ENCODE measurements around the gene SBF2.
"Not testable (repeated sequence)": the region's sequence is repeated elsewhere in the genome, so short reads cannot be mapped to it uniquely, and the experiment has no call there.

SBF2 gene

DNA sequence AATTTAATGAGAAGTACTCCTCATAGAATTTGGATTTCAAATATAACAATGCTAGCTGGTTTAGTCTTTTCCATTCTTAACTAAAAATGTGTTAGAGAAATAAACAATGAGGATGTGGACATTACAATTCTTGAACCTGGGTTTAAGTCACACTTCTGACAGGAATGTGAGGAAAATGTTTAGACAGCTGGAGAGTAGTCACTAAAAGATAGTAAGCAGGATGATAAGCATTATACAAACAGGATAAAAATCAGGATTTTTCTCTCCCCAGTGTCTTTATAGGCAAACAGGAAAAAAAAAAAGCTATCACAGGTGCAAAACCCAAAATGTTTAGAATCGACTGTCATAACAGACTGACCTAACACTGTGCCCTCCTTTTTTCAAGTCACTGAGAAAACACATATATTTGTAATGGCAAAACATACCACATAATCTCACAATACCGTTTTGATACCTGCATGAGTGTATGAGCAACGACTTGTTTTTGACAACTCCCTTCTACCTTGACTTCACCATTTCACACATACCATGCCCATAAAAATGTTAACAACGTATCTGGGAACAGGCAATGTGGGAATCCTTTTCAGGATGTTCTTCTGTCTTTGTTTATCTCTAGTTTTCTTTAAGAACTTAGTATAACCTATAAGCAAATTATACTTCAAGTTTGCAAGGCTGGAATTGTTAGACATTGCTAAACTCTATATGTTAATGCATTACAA lies 242.0 kb downstream of the SBF2 start:
- no peak for DNase-seq
- in situ Hi-C loops (cut with HindIII; ENCODE audit: low pct_ligation_motif_present, low pct_unique_long_range_greater_than_20kb, low sequenced_read_pairs): no loop called here

DNA sequence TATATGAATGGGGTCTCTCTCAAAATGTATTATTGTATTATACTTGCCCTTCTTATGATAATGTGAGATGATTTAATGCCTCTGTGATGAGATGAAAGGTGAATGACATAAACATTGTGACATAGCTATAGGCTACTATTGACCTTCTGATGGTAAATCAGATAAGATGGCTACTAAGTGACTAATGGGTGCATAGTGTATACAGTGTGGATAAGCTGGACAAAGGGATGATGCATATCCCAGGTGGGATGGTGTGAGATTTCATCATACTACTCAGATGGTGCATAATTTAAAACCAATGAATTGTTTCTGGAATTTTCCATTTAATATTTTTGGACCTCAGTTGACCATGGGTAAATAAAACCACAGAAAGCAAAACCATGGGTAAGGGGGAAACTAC lies 243.5 kb downstream of the SBF2 start:
- no peak for DNase-seq

DNA sequence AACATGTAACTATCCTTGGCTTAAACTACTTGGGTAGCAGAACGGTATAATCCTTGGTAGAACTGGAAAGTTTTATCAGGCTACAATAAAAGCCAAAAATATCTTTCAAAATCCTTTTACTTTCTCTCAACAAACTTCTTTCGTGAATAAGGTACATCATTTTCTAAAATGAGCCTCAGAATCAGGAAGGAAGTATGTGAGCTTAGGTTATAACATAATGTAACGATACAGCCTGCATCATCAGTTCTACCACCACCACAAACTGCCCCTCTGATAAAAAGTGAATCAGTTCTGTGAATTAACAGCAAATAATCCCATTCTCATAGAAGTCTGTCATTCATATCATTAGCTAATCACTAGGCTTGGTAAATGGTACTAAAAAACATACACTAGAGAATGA lies 244.3 kb downstream of the SBF2 start:
- in situ Hi-C loops (cut with HindIII; ENCODE audit: low pct_ligation_motif_present, low pct_unique_long_range_greater_than_20kb, low sequenced_read_pairs): no loop called here
- DNase-seq: no peak

More for the DNA sequence above, 243.5 kb downstream of the SBF2 start:
- in situ Hi-C loops (cut with HindIII; ENCODE audit: low pct_ligation_motif_present, low pct_unique_long_range_greater_than_20kb, low sequenced_read_pairs): no loop called here

DNA sequence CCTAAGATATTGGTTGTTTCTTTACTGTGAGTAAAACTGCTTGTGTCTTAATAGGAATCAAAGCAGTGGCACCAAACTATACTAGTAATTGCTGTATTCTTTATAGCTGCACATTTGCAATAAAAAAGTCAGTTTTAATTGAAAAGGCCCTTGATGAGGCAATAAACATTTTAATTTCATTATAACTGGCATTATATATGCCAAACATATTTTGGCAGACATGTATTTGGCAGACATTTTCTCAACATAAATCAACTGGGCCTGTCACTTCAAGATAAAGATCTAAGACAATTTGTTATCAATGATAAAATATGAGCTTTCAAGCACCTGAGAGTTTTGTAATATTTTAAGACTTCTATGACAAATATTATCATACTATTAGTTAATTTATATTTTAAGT lies 245.7 kb downstream of the SBF2 start:
- no peak for DNase-seq
- in situ Hi-C loops (cut with HindIII; ENCODE audit: low pct_ligation_motif_present, low pct_unique_long_range_greater_than_20kb, low sequenced_read_pairs): no loop called here

DNA sequence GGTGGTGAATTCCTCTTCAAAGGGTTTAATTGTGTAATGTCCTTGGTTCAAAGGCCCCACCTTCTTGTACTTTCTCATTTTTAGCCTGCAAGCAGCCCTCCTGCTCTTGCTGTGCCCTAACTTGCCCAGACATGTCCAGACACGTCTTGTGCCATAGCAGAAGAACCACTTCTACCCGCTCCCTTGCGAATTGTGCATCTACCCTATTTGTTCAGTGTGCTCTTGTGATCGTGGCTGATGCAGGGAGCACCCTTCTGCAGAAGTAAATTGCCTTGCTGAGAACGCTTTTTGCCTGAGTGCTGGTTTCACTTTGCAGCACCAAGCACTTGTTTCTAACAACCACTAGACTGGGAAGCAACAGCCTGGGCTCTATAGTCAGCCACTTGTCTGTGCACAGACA lies 249.4 kb downstream of the SBF2 start:
- in situ Hi-C loops (cut with HindIII; ENCODE audit: low pct_ligation_motif_present, low pct_unique_long_range_greater_than_20kb, low sequenced_read_pairs): no loop called here
- DNase-seq: peak; percentile 19

DNA sequence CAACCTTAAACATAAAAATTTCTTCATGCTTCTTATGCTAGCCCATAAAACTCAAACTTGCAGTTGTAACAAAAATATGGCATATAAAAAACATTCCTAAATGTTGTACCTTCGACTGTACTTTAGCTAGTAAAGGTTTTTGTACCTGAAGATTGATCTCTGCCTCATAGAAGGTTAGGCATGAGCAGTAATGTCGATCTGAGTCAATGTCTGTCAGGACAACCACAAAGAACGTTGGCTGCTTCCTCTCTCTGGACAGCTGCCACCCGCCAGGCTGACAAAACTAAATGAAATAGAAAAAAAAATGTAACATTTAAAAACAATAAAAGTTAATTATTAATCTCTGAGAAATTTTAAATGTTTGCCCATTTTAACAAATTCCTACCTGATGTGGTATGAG lies 251.3 kb downstream of the SBF2 start:
- no peak for DNase-seq
- in situ Hi-C loops (cut with HindIII; ENCODE audit: low pct_ligation_motif_present, low pct_unique_long_range_greater_than_20kb, low sequenced_read_pairs): no loop called here

DNA sequence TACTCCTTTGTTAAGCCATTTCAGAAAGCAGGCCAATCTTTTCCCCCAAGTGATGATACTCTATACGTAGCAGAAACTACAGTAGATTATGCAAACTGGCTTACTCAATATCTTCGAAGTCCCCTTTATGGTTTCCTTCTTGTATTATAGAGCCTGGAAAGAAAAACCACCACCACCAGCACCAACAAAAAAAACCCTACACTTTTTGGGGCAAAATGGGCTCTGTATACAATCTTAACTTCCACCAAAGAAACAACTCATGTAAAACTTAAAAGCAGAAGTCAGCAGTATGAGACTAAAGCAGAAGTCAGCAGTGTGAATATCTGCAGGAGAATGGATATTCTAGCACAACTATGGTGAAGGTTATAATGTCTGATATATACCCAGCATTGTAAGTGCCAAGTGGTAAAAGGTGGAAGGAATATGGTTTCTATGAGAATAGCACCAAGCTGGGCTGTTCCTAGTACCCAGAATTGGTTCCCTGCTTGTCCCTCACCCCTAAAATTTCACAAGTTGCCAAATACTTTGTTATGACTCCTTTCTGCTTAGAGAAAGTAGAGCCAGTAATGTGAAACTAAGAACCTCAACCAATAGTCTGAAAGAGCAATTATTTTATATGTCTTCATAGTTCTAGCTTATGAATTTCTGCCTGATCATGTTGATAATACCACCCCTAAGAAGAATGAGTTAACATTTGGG lies 252.1 kb downstream of the SBF2 start:
- DNase-seq: no peak
- in situ Hi-C loops (cut with HindIII; ENCODE audit: low pct_ligation_motif_present, low pct_unique_long_range_greater_than_20kb, low sequenced_read_pairs): no loop called here

DNA sequence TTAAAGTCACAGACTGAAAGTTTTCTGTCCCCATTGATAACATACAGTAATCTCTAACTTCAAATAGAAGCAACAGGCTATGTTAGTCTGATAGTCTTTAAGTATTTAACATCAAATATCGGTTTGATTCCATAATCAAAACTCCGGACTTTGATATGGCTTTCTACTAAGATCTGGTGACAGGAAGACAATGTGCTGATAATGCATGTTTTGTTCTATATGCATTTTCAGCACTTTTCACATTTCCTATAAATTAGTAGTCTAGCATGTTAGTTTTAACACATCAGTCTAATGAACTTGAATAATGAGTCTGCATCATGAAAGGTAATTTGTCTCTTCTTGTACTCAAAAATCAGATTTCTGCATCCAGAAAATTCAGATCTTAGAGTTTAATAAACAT lies 252.7 kb downstream of the SBF2 start:
- DNase-seq: no peak
- in situ Hi-C loops (cut with HindIII; ENCODE audit: low pct_ligation_motif_present, low pct_unique_long_range_greater_than_20kb, low sequenced_read_pairs): no loop called here

DNA sequence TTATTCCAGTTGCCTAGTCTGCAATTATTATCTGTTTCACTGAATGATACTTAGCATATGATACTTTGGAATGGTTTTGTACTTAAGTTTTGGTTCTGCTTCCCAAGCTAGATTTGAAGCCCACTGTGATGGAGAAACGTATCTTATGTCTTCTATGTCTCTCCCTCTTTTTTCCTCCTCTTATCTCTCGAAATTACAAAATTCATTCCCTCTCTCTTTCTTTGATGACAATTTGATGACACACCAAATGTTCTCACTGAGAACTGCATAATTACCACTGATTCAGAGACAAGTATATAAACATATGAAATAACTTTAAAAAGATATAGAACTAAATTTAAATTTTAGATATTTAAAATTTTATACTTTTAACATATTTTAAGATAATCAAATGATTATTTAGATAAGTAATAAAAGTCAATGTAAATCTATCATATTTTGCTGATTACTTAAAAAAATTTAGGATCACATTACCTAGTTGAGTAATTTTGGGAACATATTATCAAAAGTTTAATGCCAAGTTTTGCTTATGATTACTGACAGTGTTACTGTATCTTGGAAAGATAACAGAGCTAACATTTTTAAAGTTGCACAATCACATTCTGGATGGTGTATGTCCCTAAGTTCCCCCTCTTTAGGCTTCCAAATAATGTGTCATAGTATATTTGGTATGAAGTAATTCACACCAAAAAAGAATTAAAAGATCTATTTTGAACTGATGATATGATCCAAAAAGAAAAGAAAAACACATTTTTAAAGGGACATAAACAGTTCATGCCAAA lies 255.3 kb downstream of the SBF2 start:
- no peak for DNase-seq
- in situ Hi-C loops (cut with HindIII; ENCODE audit: low pct_ligation_motif_present, low pct_unique_long_range_greater_than_20kb, low sequenced_read_pairs): no loop called here

DNA sequence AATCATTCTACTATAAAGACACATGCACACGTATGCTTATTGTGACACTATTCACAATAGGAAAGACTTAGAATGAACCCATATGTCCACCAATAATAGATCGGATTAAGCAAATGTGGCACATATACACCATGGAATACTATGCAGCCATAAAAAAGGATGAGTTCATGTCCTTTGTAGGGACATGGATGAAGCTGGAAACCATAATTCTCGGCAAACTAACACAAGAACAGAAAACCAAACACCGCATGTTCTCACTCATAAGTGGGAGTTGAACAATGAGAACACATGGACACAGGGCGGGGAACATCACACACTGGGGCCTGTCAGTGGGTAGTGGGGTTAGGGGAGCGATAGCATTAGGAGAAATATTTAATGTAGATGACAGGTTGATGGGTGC lies 258.1 kb downstream of the SBF2 start:
- DNase-seq; in situ Hi-C loops (cut with HindIII; ENCODE audit: low pct_ligation_motif_present, low pct_unique_long_range_greater_than_20kb, low sequenced_read_pairs): not testable (repeated sequence)

DNA sequence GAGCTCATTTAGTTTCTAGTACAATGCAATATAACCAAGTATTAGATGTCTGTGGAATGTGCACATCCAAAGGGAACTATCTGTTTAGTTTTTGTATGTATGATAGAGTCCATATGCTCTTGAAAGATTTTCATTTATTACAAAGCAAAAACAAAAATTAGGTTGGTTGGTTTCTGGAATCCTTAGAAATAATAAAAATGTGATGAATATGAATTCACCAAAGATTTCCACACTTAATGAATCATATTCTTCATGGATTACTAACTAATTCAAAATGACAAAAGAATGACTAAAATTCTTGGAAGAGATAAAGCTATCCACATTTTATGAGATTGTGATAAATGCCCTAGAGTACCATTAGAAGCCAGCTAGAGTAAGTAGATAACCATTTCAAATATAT lies 261.1 kb downstream of the SBF2 start:
- in situ Hi-C loops (cut with HindIII; ENCODE audit: low pct_ligation_motif_present, low pct_unique_long_range_greater_than_20kb, low sequenced_read_pairs): no loop called here

DNA sequence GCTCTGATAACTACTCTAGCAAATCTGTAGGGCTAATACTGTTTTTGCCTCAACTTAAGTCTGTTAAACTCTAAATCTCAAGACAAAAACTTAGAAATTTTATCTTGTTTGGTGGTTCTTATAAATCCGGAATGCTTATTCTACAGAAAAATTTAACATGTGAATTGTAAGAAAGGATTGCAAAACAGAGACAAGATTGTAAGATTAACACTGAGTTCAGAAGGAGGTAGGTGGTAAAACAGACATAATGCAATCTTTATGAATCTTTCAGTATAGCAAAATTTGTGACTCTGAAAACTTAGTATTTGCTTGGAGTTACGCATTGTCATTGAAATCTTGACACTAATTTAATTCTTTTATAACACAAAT lies 263.9 kb downstream of the SBF2 start:
- in situ Hi-C loops (cut with HindIII; ENCODE audit: low pct_ligation_motif_present, low pct_unique_long_range_greater_than_20kb, low sequenced_read_pairs): no loop called here
- DNase-seq: no peak

More for the DNA sequence above, 261.1 kb downstream of the SBF2 start:
- no peak for DNase-seq

DNA sequence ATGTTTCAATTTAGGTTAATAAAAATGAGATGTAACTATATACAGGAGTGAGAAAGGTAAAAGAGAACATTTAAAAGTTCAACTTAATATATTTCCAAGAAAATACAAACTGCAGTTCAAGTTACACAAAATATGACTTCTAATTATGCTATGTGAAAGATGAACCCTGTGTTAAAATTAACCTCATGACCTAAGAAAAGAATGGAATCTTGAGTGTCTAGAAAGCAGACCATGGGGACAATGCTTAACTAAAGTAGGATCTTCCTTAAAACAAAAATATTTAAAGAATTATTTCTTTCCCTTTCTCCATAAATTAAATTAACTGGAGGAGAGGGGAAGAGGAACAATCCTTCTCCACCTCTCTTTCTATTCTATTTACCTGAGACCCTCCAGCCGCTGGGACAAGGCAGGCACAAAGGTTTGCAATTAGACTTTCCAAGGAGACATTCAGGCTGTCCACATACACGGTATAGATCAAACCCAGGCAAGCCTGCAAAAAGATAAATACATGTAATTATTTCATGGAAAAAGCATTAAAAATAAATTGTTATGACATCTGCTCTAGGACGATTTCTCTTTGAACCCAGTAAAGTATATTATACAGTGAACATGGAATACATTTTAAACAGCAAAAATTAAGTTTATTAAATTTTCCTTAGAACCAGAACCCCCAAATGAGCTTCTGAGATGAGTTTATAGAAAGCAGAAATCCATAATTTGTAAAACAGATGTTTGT lies 264.5 kb downstream of the SBF2 start:
- DNase-seq: no peak

DNA sequence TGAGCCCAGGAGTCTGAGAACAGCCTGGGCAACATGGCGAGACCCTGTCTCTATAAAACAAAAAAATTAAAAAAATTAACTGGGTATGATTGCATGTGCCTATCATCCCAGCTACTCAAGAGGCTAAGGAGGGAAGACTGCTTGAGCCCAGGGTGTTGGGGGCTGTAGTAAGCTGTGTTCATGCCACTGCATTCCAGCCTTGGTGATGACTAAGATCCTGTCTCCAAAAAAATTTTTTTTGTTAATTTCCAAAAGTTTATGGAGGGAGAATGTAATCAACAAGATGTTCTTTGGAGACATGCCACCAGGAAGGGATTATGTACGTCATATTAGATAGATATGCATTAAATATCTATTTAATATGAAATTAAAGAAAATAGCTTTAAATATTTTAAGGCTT lies 267.5 kb downstream of the SBF2 start:
- in situ Hi-C loops (cut with HindIII; ENCODE audit: low pct_ligation_motif_present, low pct_unique_long_range_greater_than_20kb, low sequenced_read_pairs): no loop called here
- no peak for DNase-seq

More for the DNA sequence above, 264.5 kb downstream of the SBF2 start:
- in situ Hi-C loops (cut with HindIII; ENCODE audit: low pct_ligation_motif_present, low pct_unique_long_range_greater_than_20kb, low sequenced_read_pairs): no loop called here

DNA sequence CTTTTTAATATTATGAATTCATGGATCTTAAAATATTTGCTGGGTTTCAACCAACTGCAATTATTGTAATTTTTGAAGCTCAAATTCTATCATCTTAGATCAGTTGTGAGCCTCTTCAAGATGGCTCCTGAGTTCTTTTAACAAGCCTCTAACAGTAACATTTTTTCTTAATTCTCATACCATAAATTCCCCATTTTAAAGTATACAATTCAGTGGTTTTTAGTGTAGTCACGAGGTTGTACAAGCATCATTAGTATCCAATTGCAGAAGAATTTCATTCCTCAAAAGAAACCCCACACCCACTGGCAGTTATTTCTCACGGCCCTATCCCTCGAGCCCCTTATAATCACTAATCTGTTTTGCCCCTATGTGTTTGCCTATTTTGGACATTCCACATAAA lies 270.8 kb downstream of the SBF2 start:
- in situ Hi-C loops (cut with HindIII; ENCODE audit: low pct_ligation_motif_present, low pct_unique_long_range_greater_than_20kb, low sequenced_read_pairs): no loop called here
- DNase-seq: no peak

DNA sequence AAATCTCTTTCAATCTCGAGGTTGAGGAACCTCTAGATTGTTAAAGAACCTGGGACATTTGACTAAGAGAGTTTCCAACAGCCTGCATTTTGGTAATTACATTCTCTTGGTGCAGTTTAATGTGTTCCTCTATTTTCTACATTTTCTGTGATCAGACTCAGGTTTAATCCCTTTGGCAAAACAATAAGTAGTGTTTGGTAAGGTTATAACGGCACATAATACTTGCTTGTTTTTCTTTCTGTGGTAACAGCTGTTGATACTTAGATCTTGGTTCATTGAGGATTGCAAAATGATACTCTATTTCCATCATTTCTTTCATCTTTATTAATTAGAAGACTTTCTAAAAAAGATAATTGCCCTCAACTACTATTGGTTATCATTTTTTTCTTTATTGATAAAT lies 271.3 kb downstream of the SBF2 start:
- in situ Hi-C loops (cut with HindIII; ENCODE audit: low pct_ligation_motif_present, low pct_unique_long_range_greater_than_20kb, low sequenced_read_pairs): no loop called here

DNA sequence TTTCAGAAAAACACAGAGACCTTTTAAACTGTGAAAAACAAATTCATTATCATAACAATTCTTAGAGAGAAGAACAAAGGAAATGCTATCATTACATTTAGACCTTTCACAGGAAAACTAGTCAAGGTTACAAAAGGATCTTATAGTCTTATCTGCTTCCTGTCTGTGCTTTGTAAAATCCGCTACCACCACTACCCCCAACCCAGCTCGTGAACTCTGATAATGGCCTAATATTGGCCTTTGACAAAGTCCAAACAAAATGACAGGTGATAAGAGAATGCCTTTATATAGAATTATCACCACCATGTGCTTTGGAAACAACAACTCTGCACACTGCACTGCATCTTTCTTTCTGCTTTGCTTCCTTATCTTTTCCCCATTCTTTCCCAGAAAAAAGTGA lies 272.5 kb downstream of the SBF2 start:
- DNase-seq: no peak
- in situ Hi-C loops (cut with HindIII; ENCODE audit: low pct_ligation_motif_present, low pct_unique_long_range_greater_than_20kb, low sequenced_read_pairs): no loop called here

More for the DNA sequence above, 271.3 kb downstream of the SBF2 start:
- DNase-seq: no peak

DNA sequence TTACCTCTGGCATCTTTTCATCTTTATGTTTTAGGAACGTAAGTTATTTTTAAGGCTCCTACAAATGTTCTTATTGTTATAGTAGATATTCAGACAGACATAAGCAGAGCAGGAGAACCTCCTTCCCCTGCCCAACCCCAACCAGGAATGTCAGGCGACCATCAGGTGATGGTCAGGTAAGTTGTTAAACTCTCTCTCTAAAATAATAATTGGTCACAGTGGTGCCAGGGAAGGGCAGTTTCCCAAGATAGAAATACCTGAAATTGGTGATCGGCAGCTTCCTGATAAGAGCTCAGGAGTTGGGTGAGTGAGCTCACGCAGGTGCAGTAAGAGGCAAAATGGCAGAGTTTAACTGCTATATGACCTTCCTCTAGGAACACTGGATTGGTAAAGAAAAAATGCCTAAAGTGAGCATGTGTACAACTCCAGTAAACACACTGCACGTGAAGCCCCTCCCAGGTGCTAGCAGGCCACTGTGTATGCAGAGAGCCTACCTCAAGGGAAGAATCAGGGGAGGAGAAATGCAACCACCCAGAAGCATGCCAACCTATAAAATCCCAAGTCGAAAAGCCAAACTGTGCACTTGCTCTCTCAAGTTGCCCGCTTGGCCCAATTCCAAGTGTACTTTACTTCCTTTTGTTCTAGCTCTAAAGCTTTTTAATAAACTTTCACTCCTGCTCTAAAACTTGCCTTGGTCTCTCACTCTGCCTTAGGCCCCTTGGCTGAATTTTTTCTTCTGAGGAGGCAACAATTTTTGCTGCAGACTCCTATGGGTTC lies 273.9 kb downstream of the SBF2 start:
- DNase-seq: no peak
- in situ Hi-C loops (cut with HindIII; ENCODE audit: low pct_ligation_motif_present, low pct_unique_long_range_greater_than_20kb, low sequenced_read_pairs): no loop called here
